ENCODE results near the gene RBPJ.

RBPJ gene

GRCh38 chr4:26300314-26301307 lies 20.2 kb upstream of the RBPJ start:
- H3K4me3 ChIP-seq (ENCODE audit: low read length) = no peak overlapping the region
- TF ChIP-seq, protein P1, sequence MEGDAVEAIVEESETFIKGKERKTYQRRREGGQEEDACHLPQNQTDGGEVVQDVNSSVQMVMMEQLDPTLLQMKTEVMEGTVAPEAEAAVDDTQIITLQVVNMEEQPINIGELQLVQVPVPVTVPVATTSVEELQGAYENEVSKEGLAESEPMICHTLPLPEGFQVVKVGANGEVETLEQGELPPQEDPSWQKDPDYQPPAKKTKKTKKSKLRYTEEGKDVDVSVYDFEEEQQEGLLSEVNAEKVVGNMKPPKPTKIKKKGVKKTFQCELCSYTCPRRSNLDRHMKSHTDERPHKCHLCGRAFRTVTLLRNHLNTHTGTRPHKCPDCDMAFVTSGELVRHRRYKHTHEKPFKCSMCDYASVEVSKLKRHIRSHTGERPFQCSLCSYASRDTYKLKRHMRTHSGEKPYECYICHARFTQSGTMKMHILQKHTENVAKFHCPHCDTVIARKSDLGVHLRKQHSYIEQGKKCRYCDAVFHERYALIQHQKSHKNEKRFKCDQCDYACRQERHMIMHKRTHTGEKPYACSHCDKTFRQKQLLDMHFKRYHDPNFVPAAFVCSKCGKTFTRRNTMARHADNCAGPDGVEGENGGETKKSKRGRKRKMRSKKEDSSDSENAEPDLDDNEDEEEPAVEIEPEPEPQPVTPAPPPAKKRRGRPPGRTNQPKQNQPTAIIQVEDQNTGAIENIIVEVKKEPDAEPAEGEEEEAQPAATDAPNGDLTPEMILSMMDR (conservative IDR thresholded peaks at IDR 0.05; ENCODE audit: low read length) = no peak
- DNase-seq (ENCODE audit: low read depth) = peak; percentile 77

- no peak overlapping the region for H3K4me3 ChIP-seq (ENCODE audit: low read length)
- TF ChIP-seq, protein P1 (conservative IDR thresholded peaks at IDR 0.05; ENCODE audit: low read length) = no peak
- DNase-seq (ENCODE audit: low read depth) = no peak
Observed at GRCh38 chr4:26302031-26302899, 18.5 kb upstream of the RBPJ start.

DNA sequence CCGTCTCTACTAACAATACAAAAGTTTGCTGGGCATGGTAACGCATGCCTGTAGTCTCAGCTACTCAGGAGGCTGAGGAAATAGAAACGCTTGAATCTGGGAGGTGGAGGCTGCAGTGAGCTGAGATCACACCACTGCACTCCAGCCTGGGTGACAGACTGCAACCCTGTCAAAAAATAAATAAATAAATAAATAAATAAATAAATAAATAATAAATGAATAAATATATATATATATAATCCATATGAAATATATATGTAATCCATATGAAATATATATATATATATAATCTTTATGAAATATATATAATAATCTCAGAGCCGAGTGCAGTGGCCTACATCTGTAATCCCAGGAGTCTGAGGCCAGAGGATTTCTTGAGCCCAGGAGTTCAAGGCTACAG lies 17.8 kb upstream of the RBPJ start:
- TF ChIP-seq, protein P1 (conservative IDR thresholded peaks at IDR 0.05; ENCODE audit: low read length) = no peak
- DNase-seq (ENCODE audit: low read depth) = no peak
- no peak overlapping the region for H3K4me3 ChIP-seq (ENCODE audit: low read length)

GRCh38 chr4:26307037-26307800 lies 13.6 kb upstream of the RBPJ start:
- no peak for DNase-seq (ENCODE audit: low read depth)
- TF ChIP-seq, protein P1 (conservative IDR thresholded peaks at IDR 0.05; ENCODE audit: low read length) = no peak
- H3K4me3 ChIP-seq (ENCODE audit: low read length) = no peak overlapping the region

DNA sequence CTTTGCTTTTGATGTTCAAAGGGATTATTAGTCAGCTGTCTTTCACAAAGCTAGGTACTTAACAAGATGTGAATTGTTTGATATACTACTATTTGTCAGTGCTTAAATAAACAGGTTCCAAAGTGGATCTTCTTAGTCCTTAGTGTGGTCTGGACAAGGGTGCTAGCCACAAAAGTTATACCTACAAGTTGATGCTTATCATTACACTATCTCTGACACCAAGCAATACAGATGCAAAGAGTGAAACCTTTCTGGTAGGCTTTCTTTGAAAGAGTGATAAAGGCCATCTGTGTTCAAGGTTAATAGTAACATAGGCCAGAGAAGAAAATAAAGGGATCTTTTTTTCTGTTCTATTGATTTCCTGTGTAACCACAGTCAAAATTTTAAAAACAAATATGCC lies 12.2 kb upstream of the RBPJ start:
- TF ChIP-seq, protein P1 (conservative IDR thresholded peaks at IDR 0.05; ENCODE audit: low read length) = no peak
- DNase-seq (ENCODE audit: low read depth) = no peak
- no peak overlapping the region for H3K4me3 ChIP-seq (ENCODE audit: low read length)

- H3K4me3 ChIP-seq (ENCODE audit: low read length) = no peak overlapping the region
- TF ChIP-seq, protein P1 (conservative IDR thresholded peaks at IDR 0.05; ENCODE audit: low read length) = no peak
- no peak for DNase-seq (ENCODE audit: low read depth)
Observed at GRCh38 chr4:26310264-26310663, 10.6 kb upstream of the RBPJ start.
